HG03469 (cell line): ENCODE measurements around the gene CDT1.
"Not testable (repeated sequence)": the region's sequence is repeated elsewhere in the genome, so short reads cannot be mapped to it uniquely, and the experiment has no call there.

Experiments
- ATAC-seq: cut with Tn5 transposase; IDR thresholded peaks from one replicate; pipeline ENCODE4 v1.9.1; 2021; ENCODE audit warnings: mild to moderate bottlenecking, moderate library complexity, moderate number of reproducible peaks; ENCODE audit not compliant: unreplicated experiment

The CDT1 gene

GRCh38 chr16:88782454-88783390 lies 20.9 kb upstream of the CDT1 start:
- no peak for ATAC-seq

- no peak for ATAC-seq
Observed at GRCh38 chr16:88783391-88784073, 20.1 kb upstream of the CDT1 start.

- no peak for ATAC-seq
Observed at GRCh38 chr16:88784074-88784855, 19.3 kb upstream of the CDT1 start.

- no peak for ATAC-seq
Observed at GRCh38 chr16:88784856-88785105, 18.8 kb upstream of the CDT1 start.

GRCh38 chr16:88785106-88785924 lies 18.3 kb upstream of the CDT1 start, which contains the start of gene PIEZO1:
PIEZO1 (minus strand) TSS chr16:88785220; CDS start chr16:88784964, 256 bp downstream.
- no peak for ATAC-seq

GRCh38 chr16:88787579-88788314 lies 15.8 kb upstream of the CDT1 start:
- ATAC-seq: no peak

- not testable (repeated sequence) for ATAC-seq
Observed at GRCh38 chr16:88788749-88789148, 14.8 kb upstream of the CDT1 start.

GRCh38 chr16:88789594-88789993 lies 14.0 kb upstream of the CDT1 start:
- ATAC-seq: no peak

- ATAC-seq: no peak
Observed at GRCh38 chr16:88790312-88791211, 13.0 kb upstream of the CDT1 start.

GRCh38 chr16:88792078-88792550 lies 11.5 kb upstream of the CDT1 start:
- ATAC-seq: no peak

GRCh38 chr16:88792668-88793250 lies 10.8 kb upstream of the CDT1 start:
- ATAC-seq: no peak

GRCh38 chr16:88793251-88793954 lies 10.2 kb upstream of the CDT1 start:
- ATAC-seq: no peak

- ATAC-seq: no peak
Observed at GRCh38 chr16:88796278-88796677, 7.3 kb upstream of the CDT1 start.

GRCh38 chr16:88798073-88798472 lies 5.5 kb upstream of the CDT1 start:
- no peak for ATAC-seq

GRCh38 chr16:88798772-88799455 lies 4.7 kb upstream of the CDT1 start:
- ATAC-seq: no peak

GRCh38 chr16:88799569-88800276 lies 3.9 kb upstream of the CDT1 start:
- ATAC-seq: no peak

GRCh38 chr16:88800277-88800592 lies 3.4 kb upstream of the CDT1 start:
- ATAC-seq: no peak
